ENCODE data around the gene ZDHHC14. TPM values are rescaled to one million over a fixed set of nuclear protein-coding genes. Genes with fewer than 3 reads are reported as not detected.
A peak's percentile ranks its signal among the peaks of the same experiment; 100 is the strongest.

The ZDHHC14 gene
- total RNA-seq, 2 donors from 2014 or later: 13.0 to 19.1 TPM

- peak; percentile 57 for DNase-seq (ENCODE audit: low spot score)
- Histone ChIP-seq H3K4me1 (peaks cover 0 to 12% of the 10 kb centered on the region in 2 donors), H3K27ac (no peak overlapping the region), H3K4me3 (no peak overlapping the region), H3K9me3 (peaks cover 0 to 21% of the 10 kb centered on the region in 2 donors), H3K27me3 (no peaks in the 10 kb centered on the region), H3K36me3 (no peaks in the 10 kb centered on the region)
- no peak for TF ChIP-seq CTCF (IDR thresholded peaks at IDR 0.05)
These were observed 344.2 kb downstream of the ZDHHC14 start for GRCh38 chr6:157724960-157725741.

GRCh38 chr6:157725836-157726235, 344.8 kb downstream of the ZDHHC14 start:
- no peaks in the 10 kb centered on the region for H3K27me3 ChIP-seq
- peaks cover 0 to 21% of the 10 kb centered on the region in 2 donors for H3K9me3 ChIP-seq
- no peak overlapping the region for H3K4me3 ChIP-seq
- H3K36me3 ChIP-seq: no peaks in the 10 kb centered on the region
- H3K4me1 ChIP-seq: peaks cover 0 to 12% of the 10 kb centered on the region in 2 donors
- no peak for TF ChIP-seq CTCF (IDR thresholded peaks at IDR 0.05)
- DNase-seq (ENCODE audit: low spot score): peak; percentile 21
- H3K27ac ChIP-seq: peak overlapping the region in 1 of 2 donors; percentile 46

GRCh38 chr6:157726892-157727628, 346.1 kb downstream of the ZDHHC14 start:
- Histone ChIP-seq H3K4me1 (peaks cover 0 to 12% of the 10 kb centered on the region in 2 donors), H3K27ac (peak overlapping the region; percentile 25 to 46), H3K27me3 (no peaks in the 10 kb centered on the region), H3K4me3 (no peak overlapping the region), H3K9me3 (peaks cover 0 to 21% of the 10 kb centered on the region in 2 donors), H3K36me3 (no peaks in the 10 kb centered on the region)
- peak; percentile 70 for DNase-seq (ENCODE audit: low spot score)
- no peak for TF ChIP-seq CTCF (IDR thresholded peaks at IDR 0.05)

Small RNAs within 50 kb of the gene (microRNA-seq; reads per million reads assigned to microRNA genes)
- gene MIR3692 (ENCODE audit: borderline number of aligned reads in 2 of 2, borderline replicate concordance in 1 of 2): 0 reads per million in 2 donors

Other genes starting within 250 kb of the ZDHHC14 start
- 1 to 10 TPM; 4.9 to 6.2 TPM for gene TMEM242, start 57.7 kb upstream of the ZDHHC14 start, total RNA-seq